ENCODE results near the gene KLHL35. TPM values are rescaled to one million over a fixed set of nuclear protein-coding genes. Genes with fewer than 3 reads are reported as not detected.
"Not testable (repeated sequence)": the region's sequence is repeated elsewhere in the genome, so short reads cannot be mapped to it uniquely, and the experiment has no call there.

Gene KLHL35
- total RNA-seq, 1 donor from 2014 or later = 1.5 TPM

DNA sequence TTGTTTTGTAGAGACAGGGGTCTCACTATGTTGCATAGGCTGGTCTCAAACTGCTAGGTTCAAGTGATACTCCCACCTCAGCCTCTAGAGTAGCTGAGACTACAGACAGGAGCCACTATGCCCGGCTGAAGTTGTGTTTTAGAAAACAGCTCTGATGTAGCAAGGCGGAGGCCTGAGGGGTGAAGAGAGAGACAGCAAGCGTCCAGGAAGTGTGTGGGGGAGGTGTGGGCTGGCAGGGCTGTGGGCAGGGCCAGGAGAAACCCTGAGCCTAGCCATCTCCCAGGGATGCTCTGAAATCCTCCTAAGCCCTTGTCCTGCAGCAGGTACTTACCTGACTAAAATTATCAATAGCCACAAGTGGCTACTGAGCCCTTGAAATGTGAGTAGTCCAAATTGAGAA is 49.8 kb downstream of the KLHL35 start:
- Histone ChIP-seq H3K36me3 (ENCODE audit: control insufficient read depth, insufficient read depth, low read length) (no peaks in the 10 kb centered on the region), H3K4me3 (ENCODE audit: low read depth, low read length) (no peak overlapping the region), H3K27me3 (ENCODE audit: control insufficient read depth, insufficient read depth, low read length) (no peaks in the 10 kb centered on the region)
- DNase-seq (ENCODE audit: low read depth) = no peak
- TF ChIP-seq, protein P1, sequence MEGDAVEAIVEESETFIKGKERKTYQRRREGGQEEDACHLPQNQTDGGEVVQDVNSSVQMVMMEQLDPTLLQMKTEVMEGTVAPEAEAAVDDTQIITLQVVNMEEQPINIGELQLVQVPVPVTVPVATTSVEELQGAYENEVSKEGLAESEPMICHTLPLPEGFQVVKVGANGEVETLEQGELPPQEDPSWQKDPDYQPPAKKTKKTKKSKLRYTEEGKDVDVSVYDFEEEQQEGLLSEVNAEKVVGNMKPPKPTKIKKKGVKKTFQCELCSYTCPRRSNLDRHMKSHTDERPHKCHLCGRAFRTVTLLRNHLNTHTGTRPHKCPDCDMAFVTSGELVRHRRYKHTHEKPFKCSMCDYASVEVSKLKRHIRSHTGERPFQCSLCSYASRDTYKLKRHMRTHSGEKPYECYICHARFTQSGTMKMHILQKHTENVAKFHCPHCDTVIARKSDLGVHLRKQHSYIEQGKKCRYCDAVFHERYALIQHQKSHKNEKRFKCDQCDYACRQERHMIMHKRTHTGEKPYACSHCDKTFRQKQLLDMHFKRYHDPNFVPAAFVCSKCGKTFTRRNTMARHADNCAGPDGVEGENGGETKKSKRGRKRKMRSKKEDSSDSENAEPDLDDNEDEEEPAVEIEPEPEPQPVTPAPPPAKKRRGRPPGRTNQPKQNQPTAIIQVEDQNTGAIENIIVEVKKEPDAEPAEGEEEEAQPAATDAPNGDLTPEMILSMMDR (IDR thresholded peaks at IDR 0.05; ENCODE audit: insufficient read depth, low read length, poor library complexity, severe bottlenecking) = no peak

DNA sequence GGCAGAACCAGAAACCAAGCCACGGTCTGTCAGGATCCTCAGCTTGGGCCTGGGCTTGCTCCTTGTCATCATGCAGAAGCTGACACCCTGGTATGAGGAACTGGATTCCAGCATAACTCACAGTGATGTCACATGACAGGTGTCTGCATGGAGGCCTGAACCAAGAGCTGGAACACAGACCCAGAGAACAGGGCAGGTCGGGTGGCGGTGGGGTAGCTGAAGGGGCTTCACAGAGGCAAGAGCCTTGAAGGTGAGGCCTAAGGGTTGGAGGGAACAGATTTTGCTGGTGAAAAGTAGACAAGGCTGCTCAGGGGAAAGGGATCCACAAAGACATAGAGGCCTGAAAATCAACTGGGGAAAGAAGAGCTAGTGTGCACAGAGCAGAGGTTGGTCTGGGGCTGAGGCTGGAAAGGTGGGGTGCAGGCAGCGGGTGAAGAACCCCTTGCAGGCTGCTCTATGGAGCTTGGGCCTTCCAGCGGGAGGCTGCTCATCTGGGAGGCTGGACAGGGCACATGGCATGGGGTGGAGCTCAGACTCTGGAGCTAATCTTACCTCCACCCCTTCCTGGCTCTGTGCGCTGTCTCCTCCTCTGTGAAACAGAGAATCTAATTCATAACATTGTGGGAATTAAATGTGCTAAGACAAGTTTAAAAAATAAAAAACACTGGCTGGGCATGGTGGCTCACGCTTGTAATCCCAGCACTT is 52.1 kb downstream of the KLHL35 start:
- Histone ChIP-seq H3K36me3 (ENCODE audit: control insufficient read depth, insufficient read depth, low read length) (no peaks in the 10 kb centered on the region), H3K27me3 (ENCODE audit: control insufficient read depth, insufficient read depth, low read length) (no peaks in the 10 kb centered on the region), H3K4me3 (ENCODE audit: low read depth, low read length) (no peak overlapping the region)
- TF ChIP-seq, protein P1 (IDR thresholded peaks at IDR 0.05; ENCODE audit: insufficient read depth, low read length, poor library complexity, severe bottlenecking) = no peak
- DNase-seq (ENCODE audit: low read depth) = no peak

DNA sequence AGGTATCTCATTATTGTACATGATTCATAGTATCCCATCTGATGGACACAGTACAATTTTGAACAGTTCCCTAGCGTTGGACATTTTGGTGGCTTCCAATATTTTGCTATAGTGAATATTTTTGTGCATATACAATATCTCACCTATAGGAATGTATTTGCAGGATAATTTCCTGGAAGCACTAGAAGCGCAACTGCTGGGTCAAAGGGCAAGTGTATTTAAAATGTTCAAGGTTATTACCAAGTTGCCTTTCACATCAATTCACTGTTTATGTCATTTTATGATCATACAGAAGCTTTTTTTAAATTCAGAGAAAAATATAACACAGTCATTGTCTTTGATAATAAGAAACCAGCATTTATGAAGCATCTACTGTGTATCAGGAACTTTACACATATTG is 52.8 kb downstream of the KLHL35 start:
- no peak overlapping the region for H3K4me3 ChIP-seq (ENCODE audit: low read depth, low read length)
- H3K27me3 ChIP-seq (ENCODE audit: control insufficient read depth, insufficient read depth, low read length) = no peaks in the 10 kb centered on the region
- TF ChIP-seq, protein P1 (IDR thresholded peaks at IDR 0.05; ENCODE audit: insufficient read depth, low read length, poor library complexity, severe bottlenecking) = no peak
- no peaks in the 10 kb centered on the region for H3K36me3 ChIP-seq (ENCODE audit: control insufficient read depth, insufficient read depth, low read length)
- DNase-seq (ENCODE audit: low read depth) = no peak

DNA sequence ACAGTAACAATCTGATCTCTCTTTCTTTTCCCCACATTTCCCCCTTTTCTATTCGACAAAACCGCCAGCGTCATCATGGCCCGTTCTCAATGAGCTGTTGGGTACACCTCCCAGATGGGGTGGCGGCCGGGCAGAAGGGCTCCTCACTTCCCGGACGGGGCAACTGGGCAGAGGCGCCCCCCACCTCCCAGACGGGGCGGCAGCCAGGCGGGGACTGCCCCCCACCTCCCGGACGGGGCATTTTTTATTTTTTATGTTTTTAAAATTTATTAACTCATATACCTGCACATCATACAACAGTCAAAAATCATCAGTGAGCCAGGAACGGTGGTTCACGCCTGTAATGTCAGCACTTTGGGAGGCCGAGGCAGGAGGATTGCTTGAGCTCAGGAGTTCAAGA is 54.2 kb downstream of the KLHL35 start:
- DNase-seq (ENCODE audit: low read depth); H3K36me3 ChIP-seq (ENCODE audit: control insufficient read depth, insufficient read depth, low read length); H3K4me3 ChIP-seq (ENCODE audit: low read depth, low read length); H3K27me3 ChIP-seq (ENCODE audit: control insufficient read depth, insufficient read depth, low read length): not testable (repeated sequence)

DNA sequence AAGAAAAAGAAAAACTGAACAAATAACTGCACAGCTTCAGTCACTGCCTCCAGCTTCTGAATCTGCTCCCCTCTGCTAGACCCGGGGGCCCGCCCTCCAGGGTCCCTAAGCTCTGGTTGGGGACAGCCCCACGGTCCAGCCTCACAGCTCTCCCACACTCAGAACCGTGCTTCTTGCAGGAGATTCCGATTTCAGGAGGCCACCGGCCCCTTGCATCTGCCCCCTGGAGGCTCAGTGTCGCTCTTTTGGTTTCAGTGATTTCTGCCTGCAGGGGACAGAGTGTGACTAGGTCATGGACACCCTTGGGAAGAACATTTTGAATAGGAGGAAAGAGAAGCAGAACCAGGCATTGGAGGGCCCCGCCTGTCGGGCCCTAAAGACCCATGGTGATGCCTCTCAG is 56.8 kb downstream of the KLHL35 start:
- Histone ChIP-seq H3K36me3 (ENCODE audit: control insufficient read depth, insufficient read depth, low read length) (no peaks in the 10 kb centered on the region), H3K4me3 (ENCODE audit: low read depth, low read length) (no peak overlapping the region), H3K27me3 (ENCODE audit: control insufficient read depth, insufficient read depth, low read length) (no peaks in the 10 kb centered on the region)
- no peak for DNase-seq (ENCODE audit: low read depth)
- TF ChIP-seq, protein P1 (IDR thresholded peaks at IDR 0.05; ENCODE audit: insufficient read depth, low read length, poor library complexity, severe bottlenecking) = no peak

DNA sequence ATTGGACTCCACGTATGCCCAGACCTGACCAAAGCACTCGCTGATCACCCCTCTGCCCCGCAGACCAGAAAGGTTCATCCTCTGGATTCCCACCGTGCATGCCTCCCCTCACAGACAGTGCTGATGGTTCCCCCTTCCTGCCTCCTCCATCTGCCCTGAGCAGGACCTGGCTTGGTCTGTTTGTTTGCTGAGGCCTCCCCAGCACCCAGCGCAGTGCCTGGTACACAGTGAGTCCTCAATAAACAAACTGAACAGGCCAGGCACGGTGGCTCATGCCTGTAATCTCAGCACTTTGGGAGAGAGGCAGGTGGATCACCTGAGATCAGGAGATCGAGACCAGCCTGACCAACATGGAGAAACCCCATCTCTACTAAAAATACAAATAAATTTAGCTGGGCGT is 57.4 kb downstream of the KLHL35 start:
- TF ChIP-seq, protein P1 (IDR thresholded peaks at IDR 0.05; ENCODE audit: insufficient read depth, low read length, poor library complexity, severe bottlenecking) = no peak
- DNase-seq (ENCODE audit: low read depth) = no peak
- Histone ChIP-seq H3K27me3 (ENCODE audit: control insufficient read depth, insufficient read depth, low read length) (no peaks in the 10 kb centered on the region), H3K36me3 (ENCODE audit: control insufficient read depth, insufficient read depth, low read length) (no peaks in the 10 kb centered on the region), H3K4me3 (ENCODE audit: low read depth, low read length) (no peak overlapping the region)
